Measurements from ENCODE around the gene CXCL5.

DNA sequence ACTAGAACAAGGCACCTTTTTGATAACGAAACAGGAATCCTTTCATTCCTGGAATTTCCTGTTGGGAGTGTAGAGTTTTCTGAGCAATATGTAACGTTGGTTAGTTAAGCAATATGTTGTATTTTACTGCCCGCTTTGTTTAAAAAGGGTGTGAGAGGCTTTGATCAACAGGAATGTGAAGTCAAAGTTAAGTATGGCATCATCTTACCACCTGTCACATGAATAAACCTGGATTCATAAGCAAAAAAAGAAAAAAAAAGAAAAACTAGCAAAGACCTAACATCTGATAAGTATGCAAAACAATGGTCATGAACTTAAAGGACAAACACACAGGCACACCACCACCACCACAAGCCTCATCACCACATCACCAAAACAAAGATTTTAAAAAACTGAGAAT, 7.1 kb upstream of the CXCL5 start:
- TF ChIP-seq, protein P1, sequence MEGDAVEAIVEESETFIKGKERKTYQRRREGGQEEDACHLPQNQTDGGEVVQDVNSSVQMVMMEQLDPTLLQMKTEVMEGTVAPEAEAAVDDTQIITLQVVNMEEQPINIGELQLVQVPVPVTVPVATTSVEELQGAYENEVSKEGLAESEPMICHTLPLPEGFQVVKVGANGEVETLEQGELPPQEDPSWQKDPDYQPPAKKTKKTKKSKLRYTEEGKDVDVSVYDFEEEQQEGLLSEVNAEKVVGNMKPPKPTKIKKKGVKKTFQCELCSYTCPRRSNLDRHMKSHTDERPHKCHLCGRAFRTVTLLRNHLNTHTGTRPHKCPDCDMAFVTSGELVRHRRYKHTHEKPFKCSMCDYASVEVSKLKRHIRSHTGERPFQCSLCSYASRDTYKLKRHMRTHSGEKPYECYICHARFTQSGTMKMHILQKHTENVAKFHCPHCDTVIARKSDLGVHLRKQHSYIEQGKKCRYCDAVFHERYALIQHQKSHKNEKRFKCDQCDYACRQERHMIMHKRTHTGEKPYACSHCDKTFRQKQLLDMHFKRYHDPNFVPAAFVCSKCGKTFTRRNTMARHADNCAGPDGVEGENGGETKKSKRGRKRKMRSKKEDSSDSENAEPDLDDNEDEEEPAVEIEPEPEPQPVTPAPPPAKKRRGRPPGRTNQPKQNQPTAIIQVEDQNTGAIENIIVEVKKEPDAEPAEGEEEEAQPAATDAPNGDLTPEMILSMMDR (IDR thresholded peaks at IDR 0.05; ENCODE audit: low read depth, low read length) = no peak
- TF ChIP-seq POLR2A (IDR thresholded peaks at IDR 0.05; ENCODE audit: extremely low read depth, insufficient read length) = no peak
